Hepatocyte (in vitro differentiated cells): Measurements from ENCODE around the gene BAIAP3. TPM values are rescaled to one million over a fixed set of nuclear protein-coding genes. Genes with fewer than 3 reads are reported as not detected.

ENCODE experiments used
- DNase-seq: peaks from one replicate; pipeline ENCODE4 v3.0.0-alpha.2; 2016; ENCODE audit warnings: low spot score
- H2AFZ ChIP-seq: fragments of 200-600 bp; sonication (generic); 2 replicates; pipeline ENCODE4 v1.6.0; 2016; ENCODE audit warnings: antibody characterized with exemption, mild to moderate bottlenecking
- H3K27ac ChIP-seq: fragments of 200-600 bp; sonication (generic); 2 replicates; pipeline ENCODE4 v1.5.1; 2016; ENCODE audit warnings: mild to moderate bottlenecking
- H3K27me3 ChIP-seq: fragments of 200-600 bp; sonication (generic); 2 replicates; pipeline ENCODE4 v1.6.1; 2016
- H3K36me3 ChIP-seq: fragments of 200-600 bp; sonication (generic); replicated peaks from 2 replicates; pipeline ENCODE4 v1.5.1; 2016; ENCODE audit warnings: low read depth; ENCODE audit not compliant: insufficient read depth
- H3K4me1 ChIP-seq: fragments of 200-600 bp; sonication (generic); 2 replicates; pipeline ENCODE4 v1.5.1; 2016; ENCODE audit warnings: mild to moderate bottlenecking, moderate library complexity; ENCODE audit not compliant: insufficient read depth
- H3K4me2 ChIP-seq: fragments of 200-600 bp; sonication (generic); 2 replicates; pipeline ENCODE4 v1.6.0; 2016
- H3K4me3 ChIP-seq: fragments of 200-600 bp; sonication (generic); 2 replicates; pipeline ENCODE4 v1.5.1; 2016; ENCODE audit warnings: mild to moderate bottlenecking
- H3K79me2 ChIP-seq: fragments of 200-600 bp; sonication (generic); 2 replicates; pipeline ENCODE4 v1.6.0; 2017; ENCODE audit warnings: mild to moderate bottlenecking
- H3K9me2 ChIP-seq: fragments of 200-600 bp; sonication (generic); replicated peaks from 2 replicates; pipeline ENCODE4 v1.6.0; 2017; ENCODE audit warnings: mild to moderate bottlenecking; ENCODE audit not compliant: insufficient read depth
- H3K9me3 ChIP-seq: fragments of 200-600 bp; sonication (generic); 2 replicates; pipeline ENCODE4 v1.5.1; 2016; ENCODE audit warnings: low read depth, mild to moderate bottlenecking
- H4K20me1 ChIP-seq: fragments of 200-600 bp; sonication (generic); 2 replicates; pipeline ENCODE4 v1.6.0; 2016; ENCODE audit warnings: mild to moderate bottlenecking; ENCODE audit not compliant: insufficient read depth, poor library complexity, severe bottlenecking
- CTCF ChIP-seq: fragments of 200-600 bp; sonication (generic); IDR thresholded peaks from 2 replicates; pipeline ENCODE4 v1.5.1; 2016; ENCODE audit warnings: antibody characterized with exemption, mild to moderate bottlenecking; ENCODE audit not compliant: poor library complexity
- EZH2 ChIP-seq: fragments of 200-600 bp; sonication (generic); IDR thresholded peaks from 2 replicates; pipeline ENCODE4 v1.6.1; 2016; ENCODE audit warnings: antibody characterized with exemption, mild to moderate bottlenecking, borderline replicate concordance
- EZH2phosphoT487 ChIP-seq: fragments of 200-600 bp; sonication (generic); IDR thresholded peaks from one replicate; pipeline ENCODE4 v1.6.1; 2018; ENCODE audit warnings: antibody characterized with exemption, mild to moderate bottlenecking, low read depth, moderate library complexity; ENCODE audit not compliant: unreplicated experiment, severe bottlenecking
- WGBS: methylation state at CpG from one replicate; pipeline ENCODE4 v1.1.6; 2016; ENCODE audit warnings: low lambda C conversion rate; ENCODE audit errors: missing lambda C conversion rate; 5-methylcytosine and 5-hydroxymethylcytosine counted together
- polyA plus RNA-seq: library from polyadenylated mRNA; unstranded; fragments of >200 nt; fragmentation: Nextera tagmentation; extraction: Ambion mirVana; gene quantifications from 2 replicates; pipeline ENCODE4 v1.2.1, GENCODE V29; 2016
- total RNA-seq: library from RNA; depleted of rRNA; stranded (reverse); fragments of >200 nt; gene quantifications from 2 replicates; pipeline ENCODE4 v1.2.3, GENCODE V29; 2014

The BAIAP3 gene
- total and polyA plus RNA-seq, 2 experiments from 2014 or later: 2.4 to 3.0 TPM

- H3K27ac ChIP-seq: no peak overlapping the region
- H3K4me1 ChIP-seq: no peaks in the 10 kb centered on the region
- H2AFZ ChIP-seq: no peak overlapping the region
- H4K20me1 ChIP-seq: peaks cover 18% of the 10 kb centered on the region
- no peaks in the 10 kb centered on the region for H3K36me3 ChIP-seq
- H3K27me3 ChIP-seq: no peaks in the 10 kb centered on the region
- H3K4me2 ChIP-seq: no peak overlapping the region
- H3K9me2 ChIP-seq: no peaks in the 10 kb centered on the region
- no peak for TF ChIP-seq CTCF
- H3K9me3 ChIP-seq: no peaks in the 10 kb centered on the region
- DNase-seq: no peak
- WGBS: 90% methylated on average over 18 of the region's 19 CpGs
- H3K4me3 ChIP-seq: no peak overlapping the region
- H3K79me2 ChIP-seq: peaks cover 70% of the 10 kb centered on the region
Measured at GRCh38 chr16:1357906-1358566, 24.6 kb downstream of the BAIAP3 start.

DNA sequence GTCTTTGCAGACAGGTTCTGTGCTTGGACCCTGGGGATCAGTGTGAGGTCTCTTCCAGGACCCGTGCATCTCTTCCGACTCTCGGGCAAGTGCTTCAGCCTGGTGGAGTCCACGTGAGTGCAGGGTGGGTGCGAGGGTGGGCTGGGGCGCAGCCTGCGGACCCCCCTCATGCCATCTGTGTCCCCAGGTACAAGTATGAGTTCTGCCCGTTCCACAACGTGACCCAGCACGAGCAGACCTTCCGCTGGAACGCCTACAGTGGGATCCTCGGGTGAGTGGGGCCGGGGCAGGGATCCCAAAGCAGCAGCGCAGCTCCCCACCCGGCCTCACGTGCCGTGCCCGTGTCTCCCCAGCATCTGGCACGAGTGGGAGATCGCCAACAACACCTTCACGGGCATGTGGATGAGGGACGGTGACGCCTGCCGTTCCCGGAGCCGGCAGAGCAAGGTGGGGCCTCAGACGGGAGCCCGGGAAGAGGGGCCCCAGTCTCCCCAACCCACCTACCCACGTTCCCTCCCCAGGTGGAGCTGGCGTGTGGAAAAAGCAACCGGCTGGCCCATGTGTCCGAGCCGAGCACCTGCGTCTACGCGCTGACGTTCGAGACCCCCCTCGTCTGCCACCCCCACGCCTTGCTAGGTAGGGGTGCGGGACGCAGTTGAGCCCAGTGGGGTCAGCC is 28.4 kb downstream of the BAIAP3 start:
- Histone ChIP-seq H3K4me3 (no peak overlapping the region), H3K4me1 (no peaks in the 10 kb centered on the region), H3K27me3 (no peaks in the 10 kb centered on the region), H3K9me3 (no peaks in the 10 kb centered on the region), H3K4me2 (no peak overlapping the region), H3K36me3 (no peaks in the 10 kb centered on the region), H3K79me2 (peaks cover 37% of the 10 kb centered on the region), H3K27ac (no peak overlapping the region), H2AFZ (no peak overlapping the region), H4K20me1 (peaks cover 12% of the 10 kb centered on the region), H3K9me2 (no peaks in the 10 kb centered on the region)
- DNase-seq: no peak
- no peak for TF ChIP-seq CTCF
- no peak for TF ChIP-seq EZH2
- TF ChIP-seq EZH2phosphoT487: no peak
- 97% methylated on average over 36 of the region's 43 CpGs for WGBS

GRCh38 chr16:1362807-1363206 is 29.4 kb downstream of the BAIAP3 start:
- Histone ChIP-seq H4K20me1 (peaks cover 12% of the 10 kb centered on the region), H3K79me2 (peaks cover 32% of the 10 kb centered on the region), H3K9me3 (no peaks in the 10 kb centered on the region), H3K27ac (no peak overlapping the region), H3K4me3 (no peak overlapping the region), H3K36me3 (no peaks in the 10 kb centered on the region), H3K9me2 (no peaks in the 10 kb centered on the region), H3K27me3 (no peaks in the 10 kb centered on the region), H2AFZ (no peak overlapping the region), H3K4me1 (no peaks in the 10 kb centered on the region), H3K4me2 (no peak overlapping the region)
- 93% methylated on average over 11 of the region's 11 CpGs for WGBS
- DNase-seq: no peak
- TF ChIP-seq CTCF: no peak
- no peak for TF ChIP-seq EZH2phosphoT487
- TF ChIP-seq EZH2: no peak
